Chondrocyte (in vitro differentiated cells): Measurements from ENCODE around the gene ACP5. TPM values are rescaled to one million over a fixed set of nuclear protein-coding genes. Genes with fewer than 3 reads are reported as not detected.

Experiments
- DNase-seq: peaks from one replicate; pipeline ENCODE4 v3.0.0; 2021; ENCODE audit warnings: mixed read lengths, low spot score
- H3K27ac Mint-ChIP-seq: one replicate; pipeline ENCODE4 v1.8.0; 2021; ENCODE audit warnings: mild to moderate bottlenecking, moderate library complexity, mixed read lengths; ENCODE audit not compliant: unreplicated experiment
- H3K27me3 Mint-ChIP-seq: 2 replicates; pipeline ENCODE4 v1.8.0; 2021; ENCODE audit warnings: low read depth, mixed read lengths
- H3K36me3 Mint-ChIP-seq: 2 replicates; pipeline ENCODE4 v1.8.0; 2021; ENCODE audit warnings: low read depth, mixed read lengths
- H3K4me1 Mint-ChIP-seq: 2 replicates; pipeline ENCODE4 v1.8.0; 2021; ENCODE audit warnings: low read depth, mild to moderate bottlenecking, mixed read lengths
- H3K4me3 Mint-ChIP-seq: one replicate; pipeline ENCODE4 v1.8.0; 2021; ENCODE audit warnings: mild to moderate bottlenecking, moderate library complexity, mixed read lengths; ENCODE audit not compliant: unreplicated experiment
- H3K9me3 Mint-ChIP-seq: 2 replicates; pipeline ENCODE4 v1.8.0; 2021; ENCODE audit warnings: low read depth, mixed read lengths
- CTCF ChIP-seq: fragments of 200-600 bp; sonication (generic); IDR thresholded peaks from 2 replicates; pipeline ENCODE4 v1.5.0; 2021; ENCODE audit warnings: antibody characterized with exemption, mild to moderate bottlenecking, moderate library complexity
- total RNA-seq: library from RNA; stranded (reverse); gene quantifications from 3 replicates; pipeline ENCODE4 v1.2.1, GENCODE V29; 2021

ACP5 gene
- total RNA-seq, 1 donor from 2014 or later, result 0.45 TPM

- Mint-ChIP-seq H3K4me1 (peaks cover 30% of the 10 kb centered on the region), H3K27me3 (no peaks in the 10 kb centered on the region), H3K4me3 (no peak overlapping the region), H3K36me3 (peaks cover 9% of the 10 kb centered on the region), H3K9me3 (no peaks in the 10 kb centered on the region), H3K27ac (peak overlapping the region; percentile 74)
- no peak for DNase-seq
- no peak for TF ChIP-seq CTCF
These were observed 20.6 kb downstream of the ACP5 start for GRCh38 chr19:11556634-11557420.

- peaks cover 24% of the 10 kb centered on the region for H3K4me1 Mint-ChIP-seq
- no peaks in the 10 kb centered on the region for H3K9me3 Mint-ChIP-seq
- no peak overlapping the region for H3K27ac Mint-ChIP-seq
- no peak for TF ChIP-seq CTCF
- DNase-seq, result no peak
- peaks cover 9% of the 10 kb centered on the region for H3K36me3 Mint-ChIP-seq
- H3K4me3 Mint-ChIP-seq, result no peak overlapping the region
- H3K27me3 Mint-ChIP-seq, result no peaks in the 10 kb centered on the region
These were observed 22.2 kb downstream of the ACP5 start for GRCh38 chr19:11555246-11555645.

- no peak overlapping the region for H3K27ac Mint-ChIP-seq
These were observed 23.3 kb downstream of the ACP5 start for GRCh38 chr19:11554160-11554559.

GRCh38 chr19:11552666-11553372, 24.6 kb downstream of the ACP5 start:
- TF ChIP-seq CTCF, result no peak
- Mint-ChIP-seq H3K36me3 (peaks cover 9% of the 10 kb centered on the region), H3K4me3 (no peak overlapping the region), H3K27me3 (no peaks in the 10 kb centered on the region), H3K27ac (no peak overlapping the region), H3K4me1 (peaks cover 9% of the 10 kb centered on the region), H3K9me3 (no peaks in the 10 kb centered on the region)
- DNase-seq, result no peak

More at GRCh38 chr19:11554160-11554559, 23.3 kb downstream of the ACP5 start:
- no peak overlapping the region for H3K4me3 Mint-ChIP-seq
- no peaks in the 10 kb centered on the region for H3K27me3 Mint-ChIP-seq
- no peak for DNase-seq
- H3K4me1 Mint-ChIP-seq, result peaks cover 19% of the 10 kb centered on the region
- H3K9me3 Mint-ChIP-seq, result no peaks in the 10 kb centered on the region
- TF ChIP-seq CTCF, result no peak
- H3K36me3 Mint-ChIP-seq, result peaks cover 9% of the 10 kb centered on the region

- H3K27ac Mint-ChIP-seq, result no peak overlapping the region
- H3K27me3 Mint-ChIP-seq, result no peaks in the 10 kb centered on the region
- peaks cover 9% of the 10 kb centered on the region for H3K36me3 Mint-ChIP-seq
- DNase-seq, result no peak
- TF ChIP-seq CTCF, result peak; percentile 71
- no peak overlapping the region for H3K4me3 Mint-ChIP-seq
- peaks cover under 1% of the 10 kb centered on the region for H3K4me1 Mint-ChIP-seq
- H3K9me3 Mint-ChIP-seq, result no peaks in the 10 kb centered on the region
These were observed 25.7 kb downstream of the ACP5 start for GRCh38 chr19:11551603-11552235.
